Measurements from ENCODE around the gene TRIM33. TPM values are rescaled to one million over a fixed set of nuclear protein-coding genes. Genes with fewer than 3 reads are reported as not detected.

Gene TRIM33
- total and polyA plus RNA-seq, 2 of the 8 experiments (the other 6 are each of a cell fraction or from before 2014, with no cell fraction given), result 17.1 to 52.3 TPM

GRCh38 chr1:114437812-114438211 is 73.2 kb downstream of the TRIM33 start:
- no peak overlapping the region for H3K18ac ChIP-seq (ENCODE audit: extremely low read depth, low read length)
- no peaks in the 10 kb centered on the region for H3K23me2 ChIP-seq (ENCODE audit: low read depth, low read length)
- FAIRE-seq, result no peak
- no peak overlapping the region for H4K8ac ChIP-seq (ENCODE audit: extremely low read depth, insufficient read depth, low read length)
- peaks cover 0 to 16% (median 0%) of the 10 kb centered on the region in 4 experiments; a peak in 1 of 8 replicates for H3K36me3 ChIP-seq (ENCODE audit: control insufficient read depth in 2 of 4, insufficient read depth in 4 of 4, low read length in 3 of 4)
- no peak overlapping the region for H3K14ac ChIP-seq (ENCODE audit: insufficient read length)
- no peak overlapping the region for H2AFZ ChIP-seq (ENCODE audit: low read length)
- no peaks in the 10 kb centered on the region for H3K27me3 ChIP-seq (replicated peaks in 1 of 4; ENCODE audit: control insufficient read depth in 3 of 4, extremely low read depth in 1 of 4, insufficient read depth in 3 of 4, low read length in 3 of 4)
- no peak overlapping the region for H3K56ac ChIP-seq (replicated peaks; ENCODE audit: insufficient read length, low read depth, low read length)
- H4K91ac ChIP-seq (replicated peaks; ENCODE audit: insufficient read length, low read length), result no peak overlapping the region
- no peak overlapping the region for H3K4me2 ChIP-seq (ENCODE audit: insufficient read depth in 1 of 2, low read depth in 2 of 2, low read length in 2 of 2)
- H2BK5ac ChIP-seq (ENCODE audit: low read depth, low read length), result no peak overlapping the region
- no peak overlapping the region for H3K9ac ChIP-seq (replicated peaks in 1 of 4; ENCODE audit: extremely low read depth in 1 of 4, low read depth in 3 of 4, low read length in 3 of 4)
- H3K4ac ChIP-seq (replicated peaks; ENCODE audit: insufficient read length, low read depth, low read length), result no peak overlapping the region
- no peak overlapping the region for H2BK12ac ChIP-seq (ENCODE audit: low read depth, low read length)
- no peak overlapping the region for H3K27ac ChIP-seq (ENCODE audit: low read depth, low read length)
- no peak for DNase-seq (ENCODE audit: low read depth in 1 of 2, low spot score in 2 of 2)
- H3K79me2 ChIP-seq (ENCODE audit: control insufficient read depth in 1 of 2, insufficient read depth in 2 of 2, low read length in 2 of 2), result peaks cover 0 to 30% of the 10 kb centered on the region in 2 experiments; a peak in 2 of 4 replicates
- no peak overlapping the region for H2BK15ac ChIP-seq (ENCODE audit: low read length)
- H4K5ac ChIP-seq (ENCODE audit: insufficient read length, low read depth, low read length), result no peak overlapping the region
- H3K23ac ChIP-seq (ENCODE audit: insufficient read length), result no peak overlapping the region
- H3K79me1 ChIP-seq (ENCODE audit: low read depth, low read length), result no peaks in the 10 kb centered on the region
- no peak overlapping the region for H3K4me3 ChIP-seq (ENCODE audit: extremely low read depth in 1 of 4, insufficient read depth in 2 of 4, low read depth in 3 of 4, low read length in 4 of 4)
- no peaks in the 10 kb centered on the region for H3K4me1 ChIP-seq (replicated peaks in 1 of 4; ENCODE audit: control insufficient read depth in 3 of 4, insufficient read depth in 4 of 4, low read length in 3 of 4)
- H2AK5ac ChIP-seq (ENCODE audit: low read depth, low read length), result no peak overlapping the region
- H2BK120ac ChIP-seq (replicated peaks; ENCODE audit: low read depth, low read length), result no peak overlapping the region
- H3K9me3 ChIP-seq (ENCODE audit: insufficient read depth in 2 of 2, low read depth in 1 of 2, low read length in 1 of 2), result no peaks in the 10 kb centered on the region
- ChIA-PET CTCF (ENCODE audit: partially characterized antibody) (interaction anchor here (1.1 to 1.5 kb wide), 2 partner anchors 9 to 10 kb away, joined by 3 to 5 read pairs; no protein-coding TSS in a partner anchor), POLR2A (ENCODE audit: partially characterized antibody) (interaction anchor here (0.6 kb wide), 1 partner anchor 344 kb away, joined by 3 read pairs; no protein-coding TSS in a partner anchor)
- no peak overlapping the region for H2BK20ac ChIP-seq (ENCODE audit: low read length)
- TF ChIP-seq, protein P1, sequence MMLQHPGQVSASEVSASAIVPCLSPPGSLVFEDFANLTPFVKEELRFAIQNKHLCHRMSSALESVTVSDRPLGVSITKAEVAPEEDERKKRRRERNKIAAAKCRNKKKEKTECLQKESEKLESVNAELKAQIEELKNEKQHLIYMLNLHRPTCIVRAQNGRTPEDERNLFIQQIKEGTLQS (IDR thresholded peaks at IDR 0.05; ENCODE audit: insufficient read depth, low read depth, low read length), result no peak
- 100% methylated on average over 1 of the region's 1 CpG; no CpG with 5 or more reads in 1 of the 2 experiments for WGBS, 2 experiments (ENCODE audit: extremely low coverage in 1 of 2, insufficient coverage in 1 of 2, insufficient read length in 1 of 2, insufficient replicate concordance in 2 of 2, low coverage in 1 of 2, low lambda C conversion rate in 2 of 2, missing lambda C conversion rate in 1 of 2)
- peaks cover 0 to 8% of the 10 kb centered on the region in 2 experiments for H4K20me1 ChIP-seq (replicated peaks in 1 of 2; ENCODE audit: control insufficient read depth in 1 of 2, insufficient read depth in 2 of 2, low read length in 2 of 2)
